G401.6 (cell line): ENCODE results near the gene CLEC14A.

Experiments
- FAIRE-seq: peaks from 2 replicates; lab custom pipeline; 2012; peaks lifted over from hg19 to GRCh38; lab: Jason Lieb, UNC

CLEC14A gene

DNA sequence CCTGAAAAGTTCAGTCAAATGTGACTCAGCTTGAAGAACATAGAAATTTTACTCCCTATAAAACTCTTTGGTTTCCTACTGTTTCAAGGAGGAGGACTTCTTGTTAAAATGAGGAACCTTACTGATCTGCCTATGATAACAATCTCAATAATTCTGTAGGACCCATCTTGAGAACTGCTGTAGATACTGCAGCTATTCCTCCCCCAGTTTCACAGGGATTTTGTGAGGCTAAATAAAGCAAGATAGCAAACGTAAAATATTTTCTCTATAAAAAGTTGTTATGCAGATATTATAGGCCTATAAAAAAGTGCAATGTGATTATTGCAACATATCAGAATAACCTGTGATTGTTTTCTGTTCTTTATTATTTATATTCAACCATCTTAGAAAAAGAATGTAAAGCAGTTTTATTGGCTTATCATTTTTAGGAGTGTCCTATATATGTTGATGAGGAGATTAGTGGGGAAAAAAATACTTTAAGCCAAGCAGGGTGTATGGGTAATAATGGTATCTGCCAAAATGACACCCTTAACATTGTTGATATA, 12.1 kb downstream of the CLEC14A start:
- FAIRE-seq = no peak

DNA sequence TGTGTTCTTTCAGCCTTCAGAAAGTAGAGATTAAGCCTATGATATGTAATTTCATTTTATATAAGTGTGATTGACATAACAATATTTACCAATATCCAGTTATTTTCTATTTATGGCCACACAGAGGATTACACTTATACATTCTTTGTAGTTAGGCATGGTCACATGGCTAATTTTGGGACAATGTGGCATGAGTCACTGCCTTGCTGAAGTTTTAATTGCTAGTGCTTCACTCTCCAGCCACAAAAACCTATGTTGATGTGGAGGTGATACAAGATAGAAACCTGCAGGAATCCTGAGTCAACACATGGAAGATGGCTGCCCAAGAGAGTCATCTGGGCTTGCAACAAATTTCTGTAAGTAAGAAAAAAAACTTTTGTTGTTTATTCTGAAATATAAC, 17.0 kb downstream of the CLEC14A start:
- no peak for FAIRE-seq

DNA sequence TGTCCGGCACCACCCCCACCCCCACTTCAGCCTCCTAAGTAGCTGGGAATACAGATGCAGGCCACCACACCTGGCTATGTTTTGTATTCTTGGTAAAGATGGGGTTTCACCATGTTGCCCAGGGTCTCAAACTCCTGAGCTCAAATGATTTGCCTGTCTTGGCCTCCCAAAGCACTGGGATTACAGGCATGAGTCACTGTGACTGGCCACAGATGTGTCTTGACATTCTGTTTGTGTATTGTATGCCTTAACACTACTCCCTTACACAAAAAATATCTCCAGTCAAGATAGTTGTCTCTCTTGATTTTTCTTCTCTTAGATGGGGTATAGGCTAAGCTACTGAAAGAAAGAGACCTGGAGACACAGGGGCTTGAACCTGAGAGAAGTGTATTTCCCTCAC, 17.6 kb downstream of the CLEC14A start:
- no peak for FAIRE-seq

GRCh38 chr14:38233218-38233617, 22.7 kb downstream of the CLEC14A start:
- FAIRE-seq = no peak

DNA sequence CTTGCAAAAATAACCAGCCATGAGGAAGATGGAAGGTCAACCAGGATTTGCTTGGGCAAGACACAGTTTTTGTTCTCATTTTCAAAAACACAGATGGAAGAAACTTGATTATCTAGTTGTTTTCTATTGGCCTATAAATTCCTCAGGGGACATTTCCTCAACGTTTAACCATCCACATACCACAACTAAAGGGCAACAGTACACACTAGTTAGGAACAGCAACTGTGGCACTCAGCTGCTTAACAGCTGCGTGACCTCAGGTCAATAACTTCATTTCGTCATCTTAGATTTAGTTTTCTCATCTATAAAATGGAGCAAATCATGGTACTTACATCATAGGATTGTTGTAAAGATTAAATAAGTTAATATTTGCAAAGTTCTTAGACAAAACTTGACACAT, 29.5 kb downstream of the CLEC14A start:
- no peak for FAIRE-seq

- FAIRE-seq = no peak
Measured at GRCh38 chr14:38225946-38226345, 29.9 kb downstream of the CLEC14A start.

GRCh38 chr14:38224338-38224737, 31.6 kb downstream of the CLEC14A start:
- no peak for FAIRE-seq

DNA sequence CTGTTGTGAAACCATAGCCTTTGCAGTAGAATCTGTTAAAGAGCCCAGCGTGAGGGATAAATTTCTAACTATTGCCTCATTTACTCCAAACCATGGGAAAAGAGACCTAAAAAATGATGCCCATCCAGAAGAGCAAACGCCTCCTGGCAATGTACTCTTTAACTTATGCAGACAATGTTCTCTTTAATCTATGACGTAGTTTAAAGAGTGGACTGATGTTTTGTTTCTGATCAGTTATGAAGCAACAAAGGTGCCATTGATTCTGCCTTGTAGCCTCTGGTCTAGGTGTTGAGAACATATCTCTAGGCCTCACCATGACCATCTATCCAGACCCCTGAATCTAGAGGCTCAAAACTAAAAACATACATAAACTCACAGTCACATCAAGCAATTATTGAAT, 34.8 kb downstream of the CLEC14A start:
- no peak for FAIRE-seq

DNA sequence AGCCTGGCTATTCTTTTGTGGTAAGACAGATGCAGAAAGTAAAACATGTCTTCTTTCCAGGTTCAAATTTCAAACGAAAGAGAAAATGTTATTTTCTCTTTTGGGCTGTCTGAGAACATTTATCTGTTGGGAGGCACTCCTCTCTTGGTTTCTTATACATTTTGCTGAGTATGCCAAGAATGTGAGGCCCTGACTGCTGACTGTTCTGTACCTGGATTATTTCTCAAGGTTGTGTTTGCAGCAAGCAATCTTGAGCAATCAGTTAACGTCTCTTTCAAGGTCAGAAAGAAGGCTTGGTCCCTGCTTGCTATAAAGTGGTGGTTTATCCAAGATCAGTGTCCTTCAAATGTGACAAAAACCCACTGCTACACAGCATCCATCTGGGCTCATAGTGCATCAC, 38.3 kb downstream of the CLEC14A start:
- no peak for FAIRE-seq

GRCh38 chr14:38213001-38213400, 42.9 kb downstream of the CLEC14A start:
- FAIRE-seq = no peak

GRCh38 chr14:38212111-38212510, 43.8 kb downstream of the CLEC14A start:
- no peak for FAIRE-seq

DNA sequence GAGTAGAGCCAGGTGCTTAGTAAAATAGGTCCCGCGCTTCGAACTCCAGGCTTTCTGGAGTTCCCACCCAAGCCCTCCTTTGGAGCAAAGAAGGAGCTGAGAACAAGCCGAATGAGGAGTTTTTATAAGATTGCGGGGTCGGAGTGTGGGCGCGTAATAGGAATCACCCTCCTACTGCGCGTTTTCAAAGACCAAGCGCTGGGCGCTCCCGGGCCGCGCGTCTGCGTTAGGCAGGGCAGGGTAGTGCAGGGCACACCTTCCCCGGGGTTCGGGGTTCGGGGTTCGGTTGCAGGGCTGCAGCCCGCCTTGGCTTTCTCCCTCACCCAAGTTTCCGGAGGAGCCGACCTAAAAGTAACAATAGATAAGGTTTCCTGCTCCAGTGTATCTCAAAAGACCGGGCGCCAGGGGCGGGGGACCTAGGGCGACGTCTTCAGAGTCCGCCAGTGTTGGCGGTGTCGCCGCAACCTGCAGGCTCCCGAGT, 44.6 kb downstream of the CLEC14A start:
- FAIRE-seq = no peak

GRCh38 chr14:38210587-38211216, 45.2 kb downstream of the CLEC14A start:
- FAIRE-seq = no peak

- no peak for FAIRE-seq
Measured at GRCh38 chr14:38209572-38210557, 46.0 kb downstream of the CLEC14A start.

DNA sequence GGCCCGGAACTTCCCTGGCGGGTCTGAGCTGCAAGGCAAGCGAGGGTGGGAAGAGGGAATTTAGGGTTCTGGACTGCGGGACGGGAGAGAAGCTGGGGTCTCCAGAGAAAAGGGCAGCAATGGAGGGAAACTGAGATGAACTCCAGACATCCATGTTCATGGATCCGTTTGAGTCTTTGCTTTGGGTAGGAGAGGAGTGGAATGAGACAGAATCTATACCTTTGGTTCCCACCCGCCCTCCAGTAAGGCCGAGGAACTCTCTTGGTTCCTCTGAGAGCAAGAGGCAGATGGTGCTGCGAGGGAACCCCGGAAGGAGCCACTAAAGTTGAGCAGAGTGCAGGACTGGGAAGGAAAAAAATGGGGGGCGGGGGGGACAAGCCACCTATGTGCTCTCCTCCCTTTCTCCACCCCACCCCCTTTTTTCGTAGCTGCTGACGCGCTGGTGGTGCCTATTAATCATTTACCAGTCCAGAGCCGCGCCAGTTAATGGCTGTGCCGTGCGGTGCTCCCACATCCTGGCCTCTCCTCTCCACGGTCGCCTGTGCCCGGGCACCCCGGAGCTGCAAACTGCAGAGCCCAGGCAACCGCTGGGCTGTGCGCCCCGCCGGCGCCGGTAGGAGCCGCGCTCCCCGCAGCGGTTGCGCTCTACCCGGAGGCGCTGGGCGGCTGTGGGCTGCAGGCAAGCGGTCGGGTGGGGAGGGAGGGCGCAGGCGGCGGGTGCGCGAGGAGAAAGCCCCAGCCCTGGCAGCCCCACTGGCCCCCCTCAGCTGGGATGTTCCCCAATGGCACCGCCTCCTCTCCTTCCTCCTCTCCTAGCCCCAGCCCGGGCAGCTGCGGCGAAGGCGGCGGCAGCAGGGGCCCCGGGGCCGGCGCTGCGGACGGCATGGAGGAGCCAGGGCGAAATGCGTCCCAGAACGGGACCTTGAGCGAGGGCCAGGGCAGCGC, 47.0 kb downstream of the CLEC14A start:
- no peak for FAIRE-seq

DNA sequence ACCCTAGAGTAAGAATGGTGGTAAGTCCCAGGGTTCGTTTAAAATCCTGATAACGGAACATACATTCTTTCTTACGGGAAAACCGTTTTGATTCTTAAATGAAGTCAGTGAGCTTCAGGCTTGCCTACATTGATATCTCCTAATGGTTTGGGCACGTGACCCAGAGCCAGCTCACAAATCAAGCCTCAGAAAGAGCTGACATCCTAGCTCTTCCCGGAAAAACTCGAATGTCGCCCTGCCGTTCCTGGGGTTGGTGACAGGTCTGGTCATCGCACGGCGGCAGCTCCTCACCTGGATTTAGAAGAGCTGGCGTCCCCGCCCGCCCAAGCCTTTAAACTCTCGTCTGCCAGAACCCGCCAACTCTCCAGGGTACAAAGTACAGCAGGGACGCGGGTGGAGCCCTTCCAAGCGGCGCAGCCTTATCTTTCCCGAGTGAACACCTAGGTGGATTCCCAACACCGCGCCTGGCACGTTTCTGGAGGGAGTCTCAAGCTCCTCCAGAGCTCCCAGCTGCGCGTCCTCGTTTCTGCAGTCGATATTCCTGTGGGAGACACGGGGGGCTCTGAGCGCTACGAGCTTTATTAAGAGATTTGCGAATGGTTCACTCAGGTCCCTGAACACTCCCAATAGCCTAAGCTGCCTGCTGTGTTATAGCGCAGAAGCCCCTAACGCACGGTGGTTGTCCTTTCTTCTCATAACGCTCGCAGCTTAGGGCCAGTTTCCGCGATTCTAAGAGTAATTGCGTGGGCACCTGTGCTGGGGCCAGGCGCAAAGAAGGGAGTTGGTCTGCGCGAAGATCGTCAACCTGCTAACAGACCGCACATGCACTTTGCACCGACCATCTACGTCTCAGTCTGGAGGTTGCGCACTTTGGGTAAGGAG, 47.9 kb downstream of the CLEC14A start, which contains the start of gene SSTR1:
SSTR1 (plus strand) TSS at position 169 of the 882 bp plus-strand sequence. CDS start 1,486 bp downstream, outside the sequence.
- no peak for FAIRE-seq

- no peak for FAIRE-seq
Measured at GRCh38 chr14:38207377-38207735, 48.5 kb downstream of the CLEC14A start.

GRCh38 chr14:38206689-38207376, 49.1 kb downstream of the CLEC14A start:
- FAIRE-seq = no peak

DNA sequence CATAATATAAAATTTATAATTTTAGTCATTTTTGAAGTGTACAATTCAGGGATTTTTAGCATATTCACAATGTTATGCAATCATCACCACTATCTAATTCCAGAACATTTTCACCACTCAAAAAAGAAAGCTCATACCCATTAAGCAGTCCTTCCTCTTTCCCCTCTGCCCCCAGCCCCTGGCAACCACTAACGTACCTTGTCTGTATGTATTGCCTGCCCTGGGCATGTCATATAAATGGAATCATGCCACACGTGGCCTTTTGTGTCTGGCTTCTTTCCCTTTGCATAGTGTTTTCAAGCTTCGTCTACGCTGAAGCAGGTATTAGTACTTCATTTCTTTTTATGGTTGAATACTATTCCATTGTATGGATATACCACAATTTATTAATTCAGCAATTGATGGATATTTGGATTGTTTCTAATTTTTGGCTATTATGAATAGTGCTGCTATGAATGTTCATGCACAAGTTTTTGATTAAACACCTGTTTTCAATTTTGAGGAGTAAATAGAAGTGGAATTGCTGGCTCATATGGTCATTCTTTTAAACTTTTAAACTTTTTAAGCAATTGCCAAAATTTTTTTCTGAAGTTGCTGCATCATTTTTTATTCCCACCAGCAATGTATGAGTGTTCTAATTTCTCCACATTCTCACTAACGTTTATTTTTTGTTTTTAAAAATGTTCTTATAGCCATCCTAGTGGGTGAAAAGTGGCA, 49.8 kb downstream of the CLEC14A start:
- no peak for FAIRE-seq
